SU-DHL-6 (cell line): ENCODE measurements around the gene LPCAT2.

Experiments used
- EZH2phosphoT487 ChIP-seq: fragments of 200-600 bp; sonication (generic), shearing (Covaris generic); conservative IDR thresholded peaks from 2 replicates; pipeline ENCODE4 v1.6.1; 2018; ENCODE audit warnings: mild to moderate bottlenecking, antibody characterized with exemption, low read length, moderate library complexity, mixed read lengths
- TF ChIP-seq, protein P1 (sequence below): fragments of 200-600 bp; sonication (generic); IDR thresholded peaks from one replicate; pipeline ENCODE4 v1.5.1; 2017; ENCODE audit warnings: antibody characterized with exemption, mild to moderate bottlenecking, low read length, moderate library complexity; ENCODE audit not compliant: insufficient read depth, poor library complexity, severe bottlenecking

DNA sequence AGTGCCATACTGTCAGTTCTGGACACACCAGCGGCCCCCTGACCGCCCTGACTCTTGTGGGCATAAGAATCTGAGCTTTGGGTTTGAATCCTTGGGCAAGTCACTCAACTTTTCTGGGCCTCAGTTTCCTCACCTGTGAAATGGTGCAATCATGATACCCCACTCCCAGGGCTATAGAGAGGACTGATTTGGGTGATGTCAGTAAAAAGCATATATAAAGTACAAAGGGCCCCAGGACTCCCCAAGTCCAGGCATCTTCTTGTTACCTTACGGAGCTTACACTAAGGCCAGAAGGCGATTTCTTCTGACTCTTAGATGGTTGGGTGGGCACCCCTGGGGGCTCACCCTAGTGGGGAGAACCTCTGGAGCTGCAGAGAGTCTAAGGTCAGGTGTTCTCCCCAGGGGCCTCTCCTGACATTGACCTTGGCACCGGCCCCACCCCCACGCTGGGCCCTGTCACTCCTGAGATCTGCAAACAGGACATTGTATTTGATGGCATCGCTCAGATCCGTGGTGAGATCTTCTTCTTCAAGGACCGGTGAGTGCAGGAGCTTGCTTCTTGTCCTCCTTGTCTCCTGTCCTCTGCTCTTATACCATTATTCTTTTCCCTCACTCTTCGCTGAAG lies 16.0 kb upstream of the LPCAT2 start:
- TF ChIP-seq, protein P1, sequence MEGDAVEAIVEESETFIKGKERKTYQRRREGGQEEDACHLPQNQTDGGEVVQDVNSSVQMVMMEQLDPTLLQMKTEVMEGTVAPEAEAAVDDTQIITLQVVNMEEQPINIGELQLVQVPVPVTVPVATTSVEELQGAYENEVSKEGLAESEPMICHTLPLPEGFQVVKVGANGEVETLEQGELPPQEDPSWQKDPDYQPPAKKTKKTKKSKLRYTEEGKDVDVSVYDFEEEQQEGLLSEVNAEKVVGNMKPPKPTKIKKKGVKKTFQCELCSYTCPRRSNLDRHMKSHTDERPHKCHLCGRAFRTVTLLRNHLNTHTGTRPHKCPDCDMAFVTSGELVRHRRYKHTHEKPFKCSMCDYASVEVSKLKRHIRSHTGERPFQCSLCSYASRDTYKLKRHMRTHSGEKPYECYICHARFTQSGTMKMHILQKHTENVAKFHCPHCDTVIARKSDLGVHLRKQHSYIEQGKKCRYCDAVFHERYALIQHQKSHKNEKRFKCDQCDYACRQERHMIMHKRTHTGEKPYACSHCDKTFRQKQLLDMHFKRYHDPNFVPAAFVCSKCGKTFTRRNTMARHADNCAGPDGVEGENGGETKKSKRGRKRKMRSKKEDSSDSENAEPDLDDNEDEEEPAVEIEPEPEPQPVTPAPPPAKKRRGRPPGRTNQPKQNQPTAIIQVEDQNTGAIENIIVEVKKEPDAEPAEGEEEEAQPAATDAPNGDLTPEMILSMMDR = no peak
- TF ChIP-seq EZH2phosphoT487 = no peak
